RWPE1 (cell line): ENCODE measurements around the gene LCE3D.

Experiments used
- CTCF ChIA-PET: fragments of 350-600 bp; sonication (Branson Sonifier 250); formaldehyde crosslinking; extraction: SDS; loops from one replicate; lab custom pipeline; 2021; lab: Yijun Ruan, JAX
- POLR2A ChIA-PET: fragments of 400-600 bp; formaldehyde crosslinking; extraction: SDS; loops from one replicate; lab custom pipeline; 2020; ENCODE audit warnings: antibody characterized with exemption; ENCODE audit not compliant: low non-redundant PET; lab: Yijun Ruan, JAX
- DNase-seq: peaks from one replicate; pipeline ENCODE4 v3.0.0; 2012; ENCODE audit warnings: low spot score
- H3K27ac ChIP-seq: fragments of 450-650 bp; 2 replicates; pipeline ENCODE4 v1.5.1; 2017
- TF ChIP-seq, protein P1 (sequence below): fragments of 450-650 bp; conservative IDR thresholded peaks from 2 replicates; pipeline ENCODE4 v1.5.1; 2017; ENCODE audit warnings: low read depth, mild to moderate bottlenecking

The LCE3D gene, protein sequence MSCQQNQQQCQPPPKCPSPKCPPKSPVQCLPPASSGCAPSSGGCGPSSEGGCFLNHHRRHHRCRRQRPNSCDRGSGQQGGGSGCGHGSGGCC

DNA sequence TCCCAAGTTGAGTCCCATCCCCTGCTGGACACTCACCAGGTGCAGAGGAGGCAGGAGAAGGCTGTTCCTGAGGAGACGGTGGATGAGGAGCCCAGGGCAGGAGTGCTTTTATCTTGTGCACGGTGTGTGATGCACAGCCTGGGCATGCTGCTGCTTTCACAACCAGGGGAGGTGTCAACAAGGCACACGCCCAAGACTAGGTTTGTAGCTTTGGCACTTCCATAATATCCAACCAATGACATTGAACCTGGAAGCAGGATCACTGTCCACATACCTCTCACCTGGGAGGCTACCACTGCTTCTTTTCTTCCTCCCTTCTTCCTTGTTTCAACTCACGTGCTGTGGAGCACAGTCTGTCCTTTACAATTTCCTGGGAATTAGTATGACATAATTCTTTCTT lies at the start of gene LCE3D:
LCE3D (minus strand) TSS at position 84 of the 400 bp plus-strand sequence. CDS start 580 bp downstream, outside the sequence.
- CTCF ChIA-PET: no interaction called here
- POLR2A ChIA-PET: no interaction called here
- TF ChIP-seq, protein P1, sequence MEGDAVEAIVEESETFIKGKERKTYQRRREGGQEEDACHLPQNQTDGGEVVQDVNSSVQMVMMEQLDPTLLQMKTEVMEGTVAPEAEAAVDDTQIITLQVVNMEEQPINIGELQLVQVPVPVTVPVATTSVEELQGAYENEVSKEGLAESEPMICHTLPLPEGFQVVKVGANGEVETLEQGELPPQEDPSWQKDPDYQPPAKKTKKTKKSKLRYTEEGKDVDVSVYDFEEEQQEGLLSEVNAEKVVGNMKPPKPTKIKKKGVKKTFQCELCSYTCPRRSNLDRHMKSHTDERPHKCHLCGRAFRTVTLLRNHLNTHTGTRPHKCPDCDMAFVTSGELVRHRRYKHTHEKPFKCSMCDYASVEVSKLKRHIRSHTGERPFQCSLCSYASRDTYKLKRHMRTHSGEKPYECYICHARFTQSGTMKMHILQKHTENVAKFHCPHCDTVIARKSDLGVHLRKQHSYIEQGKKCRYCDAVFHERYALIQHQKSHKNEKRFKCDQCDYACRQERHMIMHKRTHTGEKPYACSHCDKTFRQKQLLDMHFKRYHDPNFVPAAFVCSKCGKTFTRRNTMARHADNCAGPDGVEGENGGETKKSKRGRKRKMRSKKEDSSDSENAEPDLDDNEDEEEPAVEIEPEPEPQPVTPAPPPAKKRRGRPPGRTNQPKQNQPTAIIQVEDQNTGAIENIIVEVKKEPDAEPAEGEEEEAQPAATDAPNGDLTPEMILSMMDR: no peak

DNA sequence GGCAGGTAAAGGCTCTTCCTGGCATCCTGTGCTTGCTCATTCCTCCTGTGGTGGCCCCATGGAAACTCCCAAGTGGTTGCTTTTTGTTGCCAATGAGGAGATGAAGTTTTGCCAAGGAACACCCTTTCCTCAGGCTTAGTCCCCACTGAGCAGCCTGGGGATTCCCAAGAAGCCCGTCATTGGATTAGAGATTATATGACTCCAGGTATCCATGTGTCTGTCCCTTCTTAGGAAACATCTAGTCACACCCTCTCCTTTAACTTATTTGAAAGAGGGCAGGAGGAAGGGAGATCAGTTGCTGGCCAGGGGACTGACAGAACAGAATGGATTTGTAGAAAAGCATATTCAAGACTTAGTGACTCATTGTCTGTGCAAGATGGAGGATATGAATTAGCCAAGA lies 46.4 kb upstream of the LCE3D start:
- POLR2A ChIA-PET: no interaction called here
- TF ChIP-seq, protein P1: no peak
- CTCF ChIA-PET: interaction anchor here (0.6 kb wide), 1 partner anchor 485 kb away, joined by 3 read pairs; no protein-coding TSS in a partner anchor
- DNase-seq: no peak
- no peak overlapping the region for H3K27ac ChIP-seq

More for the DNA sequence above, at the start of gene LCE3D:
- H3K27ac ChIP-seq: peak within 1 kb of the TSS; percentile 45; the same call in 1 of the 2 replicates
- no peak for DNase-seq

DNA sequence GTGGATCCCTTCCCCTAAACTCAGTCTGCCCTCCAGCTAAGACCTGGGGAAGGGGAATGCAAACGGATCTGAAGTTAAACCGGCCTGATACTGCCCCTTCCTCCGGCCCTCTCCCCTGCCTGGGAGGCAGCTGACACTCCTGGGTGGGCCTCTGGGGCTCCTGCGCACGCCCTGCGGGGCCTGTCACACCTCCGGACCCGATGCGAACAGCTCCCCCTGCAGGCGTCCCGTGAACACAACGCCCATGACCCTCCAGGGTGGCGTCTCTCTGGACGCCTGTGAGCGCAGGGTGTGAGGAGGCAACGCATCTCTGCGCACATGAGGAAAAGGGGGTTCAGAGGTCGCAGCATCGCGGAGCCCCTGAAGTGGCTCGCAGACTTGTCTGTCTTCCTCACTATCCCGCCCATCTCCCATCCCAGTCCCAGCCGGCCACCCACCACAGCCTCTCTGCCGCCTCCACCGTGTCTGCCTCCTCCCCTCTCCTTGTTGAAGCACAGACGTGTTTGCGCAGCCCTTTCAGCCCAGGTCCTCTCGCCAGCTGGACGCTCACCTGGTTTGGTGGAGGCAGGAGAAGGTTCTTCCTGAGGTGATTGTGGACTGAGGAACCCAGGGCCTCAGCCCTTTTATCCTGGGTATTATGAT lies 43.0 kb upstream of the LCE3D start:
- TF ChIP-seq, protein P1: no peak
- ChIA-PET POLR2A (no interaction called here), CTCF (interaction anchor here (0.5 kb wide), 1 partner anchor 801 kb away, joined by 3 read pairs; no protein-coding TSS in a partner anchor)
- no peak for DNase-seq
- peak overlapping the region; percentile 23 for H3K27ac ChIP-seq

DNA sequence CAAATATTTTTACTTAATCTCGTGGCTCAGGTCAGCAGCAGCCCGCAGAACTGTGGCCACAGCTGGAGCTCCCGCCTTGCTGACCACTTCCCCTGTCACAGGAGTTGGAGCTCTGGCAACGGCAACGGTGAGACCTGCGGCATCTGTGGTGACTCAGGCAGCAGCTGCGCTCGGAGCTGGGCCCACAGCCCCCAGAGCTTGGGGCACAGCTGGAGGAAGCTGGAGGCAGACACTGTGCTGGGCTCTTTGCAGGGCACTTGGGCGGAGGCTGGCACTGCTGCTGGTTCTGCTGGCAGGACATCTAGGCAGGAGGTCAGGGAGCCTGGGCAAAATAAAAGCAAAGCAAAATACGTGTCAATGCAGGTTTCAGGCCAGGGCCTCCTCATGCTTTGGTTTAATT lies 42.5 kb upstream of the LCE3D start, which contains the start of gene LCE3A:
LCE3A (minus strand) TSS at position 301 of the 400 bp plus-strand sequence; CDS start at position 301, 0 bp downstream.
- peak within 1 kb of the TSS; percentile 23 for H3K27ac ChIP-seq
- CTCF ChIA-PET: interaction anchor here (0.5 kb wide), 1 partner anchor 802 kb away, joined by 3 read pairs; no protein-coding TSS in a partner anchor
- no peak for DNase-seq
- POLR2A ChIA-PET: no interaction called here
- TF ChIP-seq, protein P1: no peak

DNA sequence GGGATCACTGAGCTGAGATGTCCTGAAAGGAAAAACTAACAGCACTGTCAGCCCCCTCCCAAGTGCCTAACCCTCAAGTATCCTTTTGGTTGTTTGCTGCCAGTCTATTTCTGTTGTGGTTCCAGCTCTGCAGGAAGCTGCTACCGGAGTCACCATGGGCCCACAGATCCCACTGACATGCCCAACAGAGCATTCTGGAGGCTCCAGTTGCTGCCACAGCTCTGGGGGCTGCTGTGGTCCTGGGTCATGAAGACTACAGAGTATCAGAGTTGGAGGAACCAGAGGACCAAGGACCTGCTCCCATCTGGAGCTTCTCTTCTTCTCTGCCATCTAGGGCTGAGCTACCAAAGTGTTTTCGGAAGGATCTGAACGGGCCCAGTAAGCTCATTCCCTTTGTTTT lies 41.7 kb upstream of the LCE3D start:
- TF ChIP-seq, protein P1: no peak
- no peak for DNase-seq
- CTCF ChIA-PET: interaction anchor here (0.6 kb wide), 1 partner anchor 146 kb away, joined by 3 read pairs; no protein-coding TSS in a partner anchor
- POLR2A ChIA-PET: no interaction called here
- H3K27ac ChIP-seq: no peak overlapping the region

DNA sequence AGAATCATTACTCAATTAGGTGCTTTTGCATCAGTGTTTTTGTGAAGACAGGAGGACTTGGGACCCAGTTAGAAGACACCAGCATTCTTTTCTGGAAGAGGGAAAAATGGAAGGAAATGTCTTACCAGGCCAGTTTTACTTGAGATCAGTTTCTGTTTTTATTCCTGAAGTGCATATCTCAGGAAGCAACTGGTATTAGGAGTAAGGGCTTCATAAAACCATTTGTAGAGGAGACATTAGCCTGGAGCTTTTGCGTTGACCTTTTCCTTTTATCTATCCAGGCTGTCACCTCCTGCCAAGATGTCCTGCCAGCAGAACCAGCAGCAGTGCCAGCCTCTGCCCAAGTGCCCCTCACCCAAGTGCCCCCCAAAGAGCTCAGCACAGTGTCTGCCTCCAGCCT lies 33.2 kb upstream of the LCE3D start, which contains the start of gene LCE3B:
LCE3B (plus strand) TSS at position 301 of the 400 bp plus-strand sequence; CDS start at position 301, 0 bp downstream.
- TF ChIP-seq, protein P1: no peak
- no peak within 1 kb of the TSS for H3K27ac ChIP-seq
- DNase-seq: no peak
- POLR2A ChIA-PET: no interaction called here
- CTCF ChIA-PET: no interaction called here
